ENCODE results near the gene ZNF554. TPM values are rescaled to one million over a fixed set of nuclear protein-coding genes. Genes with fewer than 3 reads are reported as not detected.

Gene ZNF554
- total and polyA plus RNA-seq, 2 of the 8 experiments (the other 6 are each of a cell fraction or from before 2014, with no cell fraction given) = 1.8 to 5.7 TPM

DNA sequence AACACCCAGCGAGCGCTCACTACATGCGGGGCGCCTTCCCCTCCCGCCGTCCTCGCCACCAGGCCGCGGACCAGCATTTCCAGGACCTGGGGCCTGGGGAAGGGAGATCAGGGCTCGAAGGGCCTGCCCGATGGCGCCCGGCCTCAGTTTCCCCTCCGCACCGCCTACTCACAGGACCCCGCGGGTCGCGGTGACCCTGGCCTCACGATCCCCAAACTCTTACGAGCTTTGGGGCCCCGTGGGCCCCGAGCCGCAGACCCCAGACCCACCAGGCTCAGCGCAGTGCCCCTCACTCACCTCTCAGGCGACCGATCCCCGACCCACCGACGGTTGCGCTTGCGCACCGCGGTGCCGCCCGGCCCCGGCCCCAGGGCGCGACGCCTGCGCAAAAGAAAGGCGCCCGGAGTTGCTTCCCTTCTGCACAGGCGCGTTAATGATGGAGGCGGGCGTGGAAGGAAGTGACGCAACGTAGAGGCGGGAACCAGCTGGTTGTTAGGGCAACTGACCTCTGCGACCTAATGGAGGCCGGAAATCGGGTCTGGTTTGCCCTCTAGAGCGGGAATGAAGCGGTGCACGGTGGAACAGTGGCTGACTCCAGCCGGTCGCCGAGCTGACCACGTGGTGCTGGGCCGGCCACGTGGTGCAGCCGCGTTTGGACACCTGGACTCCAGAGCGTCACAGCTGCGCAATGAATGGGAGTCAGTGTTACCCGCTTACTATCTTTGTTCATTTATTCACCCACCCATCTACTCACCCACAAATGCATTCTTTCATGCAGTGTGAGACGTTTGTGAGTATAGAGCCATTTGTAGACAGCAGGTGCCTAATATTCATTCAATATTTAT lies 36.5 kb upstream of the ZNF554 start, which contains the start of gene SGTA (continued):
- TF ChIP-seq YY1 (IDR thresholded peaks at IDR 0.05; ENCODE audit: low read depth, low read length) = peak; percentile 88
- TF ChIP-seq PHF8 (conservative IDR thresholded peaks at IDR 0.05; ENCODE audit: low read depth, low read length) = peak; percentile 90
- no peak for TF ChIP-seq CBX8 (IDR thresholded peaks at IDR 0.05; ENCODE audit: borderline replicate concordance, low read depth, low read length)
- TF ChIP-seq SRF (IDR thresholded peaks at IDR 0.05; ENCODE audit: low read depth, low read length) = 0 out of 2 replicates have a peak, but pooled peaks have one; percentile 38
- TF ChIP-seq NRF1 (IDR thresholded peaks at IDR 0.05; ENCODE audit: low read depth, low read length) = peak; percentile 90
- TF ChIP-seq BRCA1 (IDR thresholded peaks at IDR 0.05; ENCODE audit: low read depth, low read length) = no peak
- TF ChIP-seq TAF7 (optimal IDR thresholded peaks at IDR 0.05; ENCODE audit: borderline replicate concordance, low read depth, low read length) = peak; percentile 51
- TF ChIP-seq CEBPB (IDR thresholded peaks at IDR 0.05; ENCODE audit: low read depth, low read length) = peak; percentile 92
- no peak for TF ChIP-seq RXRA (IDR thresholded peaks at IDR 0.05; ENCODE audit: insufficient read depth, low read depth, low read length)
- peak; percentile 22; the same call in 1 of the 2 replicates for TF ChIP-seq RBBP5 (IDR thresholded peaks at IDR 0.05; ENCODE audit: borderline replicate concordance, low read depth, low read length)
